Neural cell (in vitro differentiated cells): ENCODE results near the gene ENG.

ENCODE experiments used
- EZH2 ChIP-seq: fragments of 200-600, 300-800 bp; shearing (Covaris generic), sonication (generic); IDR thresholded peaks from 2 replicates; pipeline ENCODE4 v1.6.1; 2014; ENCODE audit warnings: antibody characterized with exemption, low read length, borderline replicate concordance, mild to moderate bottlenecking; ENCODE audit not compliant: insufficient read depth, poor library complexity, severe bottlenecking
- POLR2AphosphoS5 ChIP-seq: IDR thresholded peaks from 2 replicates; pipeline ENCODE4 v1.6.1; 2012
- RAD21 ChIP-seq: fragments of 450-650 bp; conservative IDR thresholded peaks from 2 replicates; pipeline ENCODE4 v1.6.1; 2014; ENCODE audit warnings: antibody characterized with exemption, mild to moderate bottlenecking, moderate library complexity
- SMC3 ChIP-seq: fragments of 450-650 bp; conservative IDR thresholded peaks from 2 replicates; pipeline ENCODE4 v1.6.1; 2014; ENCODE audit warnings: antibody characterized with exemption, mild to moderate bottlenecking, moderate library complexity; ENCODE audit not compliant: poor library complexity
- TAF1 ChIP-seq: IDR thresholded peaks from 2 replicates; pipeline ENCODE4 v1.6.1; 2012; ENCODE audit warnings: low read depth
- TF ChIP-seq, protein P1 (sequence below): fragments of 450-650 bp; IDR thresholded peaks from 2 replicates; pipeline ENCODE4 v1.5.1; 2014; ENCODE audit warnings: antibody characterized with exemption, mild to moderate bottlenecking, moderate library complexity; ENCODE audit not compliant: poor library complexity, severe bottlenecking
- TF ChIP-seq, protein P2 (sequence below): IDR thresholded peaks from 2 replicates; pipeline ENCODE4 v1.6.1; 2012; ENCODE audit warnings: borderline replicate concordance

DNA sequence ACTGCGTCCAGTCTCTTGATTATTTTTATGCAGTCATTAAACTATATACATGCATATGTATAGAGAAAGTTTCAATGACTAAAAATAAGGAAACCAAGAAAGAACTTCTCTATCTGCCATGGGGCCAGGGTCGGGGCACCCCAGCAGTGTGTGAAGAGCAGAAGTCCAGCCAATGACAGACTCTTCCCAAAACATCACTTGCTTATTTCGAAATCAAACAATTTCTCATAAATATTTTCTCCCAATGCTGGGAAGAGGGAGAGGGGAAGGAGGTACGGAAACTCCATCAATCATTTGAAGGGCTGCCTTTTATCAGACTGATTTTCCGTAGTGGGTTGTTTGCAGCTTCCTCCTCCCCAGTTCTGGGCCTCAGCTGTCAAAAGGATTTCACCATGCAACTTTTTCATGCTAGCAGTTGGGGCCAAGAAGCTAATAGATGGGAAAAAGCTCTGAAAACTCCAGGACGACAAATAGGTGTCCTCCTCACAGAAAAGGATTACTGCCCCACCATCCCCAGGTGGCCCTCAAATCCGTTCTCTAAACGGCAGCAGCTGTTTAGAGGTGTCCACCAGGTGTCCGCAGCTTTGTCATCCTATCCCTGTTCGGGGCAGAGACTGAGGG, 52.4 kb downstream of the ENG start:
- no peak for TF ChIP-seq EZH2
- TF ChIP-seq, protein P1, sequence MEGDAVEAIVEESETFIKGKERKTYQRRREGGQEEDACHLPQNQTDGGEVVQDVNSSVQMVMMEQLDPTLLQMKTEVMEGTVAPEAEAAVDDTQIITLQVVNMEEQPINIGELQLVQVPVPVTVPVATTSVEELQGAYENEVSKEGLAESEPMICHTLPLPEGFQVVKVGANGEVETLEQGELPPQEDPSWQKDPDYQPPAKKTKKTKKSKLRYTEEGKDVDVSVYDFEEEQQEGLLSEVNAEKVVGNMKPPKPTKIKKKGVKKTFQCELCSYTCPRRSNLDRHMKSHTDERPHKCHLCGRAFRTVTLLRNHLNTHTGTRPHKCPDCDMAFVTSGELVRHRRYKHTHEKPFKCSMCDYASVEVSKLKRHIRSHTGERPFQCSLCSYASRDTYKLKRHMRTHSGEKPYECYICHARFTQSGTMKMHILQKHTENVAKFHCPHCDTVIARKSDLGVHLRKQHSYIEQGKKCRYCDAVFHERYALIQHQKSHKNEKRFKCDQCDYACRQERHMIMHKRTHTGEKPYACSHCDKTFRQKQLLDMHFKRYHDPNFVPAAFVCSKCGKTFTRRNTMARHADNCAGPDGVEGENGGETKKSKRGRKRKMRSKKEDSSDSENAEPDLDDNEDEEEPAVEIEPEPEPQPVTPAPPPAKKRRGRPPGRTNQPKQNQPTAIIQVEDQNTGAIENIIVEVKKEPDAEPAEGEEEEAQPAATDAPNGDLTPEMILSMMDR = no peak
- TF ChIP-seq RAD21 = no peak
- TF ChIP-seq, protein P2, sequence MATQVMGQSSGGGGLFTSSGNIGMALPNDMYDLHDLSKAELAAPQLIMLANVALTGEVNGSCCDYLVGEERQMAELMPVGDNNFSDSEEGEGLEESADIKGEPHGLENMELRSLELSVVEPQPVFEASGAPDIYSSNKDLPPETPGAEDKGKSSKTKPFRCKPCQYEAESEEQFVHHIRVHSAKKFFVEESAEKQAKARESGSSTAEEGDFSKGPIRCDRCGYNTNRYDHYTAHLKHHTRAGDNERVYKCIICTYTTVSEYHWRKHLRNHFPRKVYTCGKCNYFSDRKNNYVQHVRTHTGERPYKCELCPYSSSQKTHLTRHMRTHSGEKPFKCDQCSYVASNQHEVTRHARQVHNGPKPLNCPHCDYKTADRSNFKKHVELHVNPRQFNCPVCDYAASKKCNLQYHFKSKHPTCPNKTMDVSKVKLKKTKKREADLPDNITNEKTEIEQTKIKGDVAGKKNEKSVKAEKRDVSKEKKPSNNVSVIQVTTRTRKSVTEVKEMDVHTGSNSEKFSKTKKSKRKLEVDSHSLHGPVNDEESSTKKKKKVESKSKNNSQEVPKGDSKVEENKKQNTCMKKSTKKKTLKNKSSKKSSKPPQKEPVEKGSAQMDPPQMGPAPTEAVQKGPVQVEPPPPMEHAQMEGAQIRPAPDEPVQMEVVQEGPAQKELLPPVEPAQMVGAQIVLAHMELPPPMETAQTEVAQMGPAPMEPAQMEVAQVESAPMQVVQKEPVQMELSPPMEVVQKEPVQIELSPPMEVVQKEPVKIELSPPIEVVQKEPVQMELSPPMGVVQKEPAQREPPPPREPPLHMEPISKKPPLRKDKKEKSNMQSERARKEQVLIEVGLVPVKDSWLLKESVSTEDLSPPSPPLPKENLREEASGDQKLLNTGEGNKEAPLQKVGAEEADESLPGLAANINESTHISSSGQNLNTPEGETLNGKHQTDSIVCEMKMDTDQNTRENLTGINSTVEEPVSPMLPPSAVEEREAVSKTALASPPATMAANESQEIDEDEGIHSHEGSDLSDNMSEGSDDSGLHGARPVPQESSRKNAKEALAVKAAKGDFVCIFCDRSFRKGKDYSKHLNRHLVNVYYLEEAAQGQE = no peak
- no peak for TF ChIP-seq SMC3
- no peak for TF ChIP-seq POLR2AphosphoS5
- TF ChIP-seq TAF1 = no peak
